RWPE2 (cell line): ENCODE data around the gene KLRD1.

Experiments used
- ATAC-seq: fragments of 200-7000 bp; cut with Tn5 transposase; 3 replicates; pipeline ENCODE4 v1.9.1; 2021; ENCODE audit warnings: low read depth
- DNase-seq: peaks from one replicate; pipeline ENCODE4 v3.0.0-alpha.2; 2020; ENCODE audit warnings: low spot score
- H3K27ac ChIP-seq: fragments of 450-650 bp; 2 replicates; pipeline ENCODE4 v1.5.1; 2017; ENCODE audit warnings: mild to moderate bottlenecking; ENCODE audit not compliant: poor library complexity, severe bottlenecking
- H3K27me3 ChIP-seq: fragments of 250-450 bp; sonication (Bioruptor Pico); 2 replicates; pipeline ENCODE4 v1.5.1; 2021; ENCODE audit warnings: mild to moderate bottlenecking, moderate library complexity; ENCODE audit not compliant: insufficient read depth, poor library complexity, severe bottlenecking
- H3K36me3 ChIP-seq: fragments of 250-450 bp; sonication (Bioruptor Pico); 2 replicates; pipeline ENCODE4 v1.5.1; 2020; ENCODE audit warnings: low read depth, mild to moderate bottlenecking, moderate library complexity
- H3K4me1 ChIP-seq: fragments of 250-450 bp; sonication (Bioruptor Pico); 2 replicates; pipeline ENCODE4 v1.5.1; 2021; ENCODE audit warnings: mild to moderate bottlenecking, moderate library complexity; ENCODE audit not compliant: insufficient read depth, poor library complexity, severe bottlenecking
- H3K4me3 ChIP-seq: fragments of 250-450 bp; sonication (Bioruptor Pico); 2 replicates; pipeline ENCODE4 v1.5.1; 2021; ENCODE audit warnings: mild to moderate bottlenecking, moderate library complexity; ENCODE audit not compliant: severe bottlenecking
- H3K9me3 ChIP-seq: fragments of 250-450 bp; sonication (Bioruptor Pico); 2 replicates; pipeline ENCODE4 v1.5.1; 2021; ENCODE audit warnings: mild to moderate bottlenecking, moderate library complexity; ENCODE audit not compliant: severe bottlenecking
- CTCF ChIP-seq: fragments of 450-650 bp; IDR thresholded peaks from one replicate; pipeline ENCODE4 v1.5.1; 2017; ENCODE audit warnings: mild to moderate bottlenecking, moderate library complexity; ENCODE audit not compliant: poor library complexity, severe bottlenecking

KLRD1 gene

DNA sequence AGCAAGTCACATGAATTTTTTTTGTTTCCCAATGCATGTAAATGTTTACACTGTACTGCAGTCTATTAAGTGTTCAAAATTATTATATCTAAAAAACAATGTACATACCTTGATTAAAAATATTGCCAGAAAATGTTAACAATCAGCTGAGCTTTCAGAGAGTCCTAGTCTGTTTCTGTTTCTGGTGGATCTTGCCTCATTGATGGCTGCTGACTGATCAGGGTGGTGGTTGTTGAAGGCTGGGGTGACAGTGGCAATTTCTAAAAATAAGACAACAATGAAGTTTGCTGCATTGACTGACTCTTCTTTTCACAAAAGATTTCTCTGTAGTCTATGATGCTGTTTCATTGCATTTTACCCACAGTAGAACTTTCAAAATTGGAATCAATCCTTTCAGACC lies 16.6 kb upstream of the KLRD1 start:
- ATAC-seq (no peak), DNase-seq (no peak)
- Histone ChIP-seq H3K27me3 (no peaks in the 10 kb centered on the region), H3K4me3 (no peak overlapping the region), H3K4me1 (no peaks in the 10 kb centered on the region), H3K27ac (no peak overlapping the region), H3K9me3 (no peaks in the 10 kb centered on the region), H3K36me3 (no peaks in the 10 kb centered on the region)
- no peak for TF ChIP-seq CTCF

DNA sequence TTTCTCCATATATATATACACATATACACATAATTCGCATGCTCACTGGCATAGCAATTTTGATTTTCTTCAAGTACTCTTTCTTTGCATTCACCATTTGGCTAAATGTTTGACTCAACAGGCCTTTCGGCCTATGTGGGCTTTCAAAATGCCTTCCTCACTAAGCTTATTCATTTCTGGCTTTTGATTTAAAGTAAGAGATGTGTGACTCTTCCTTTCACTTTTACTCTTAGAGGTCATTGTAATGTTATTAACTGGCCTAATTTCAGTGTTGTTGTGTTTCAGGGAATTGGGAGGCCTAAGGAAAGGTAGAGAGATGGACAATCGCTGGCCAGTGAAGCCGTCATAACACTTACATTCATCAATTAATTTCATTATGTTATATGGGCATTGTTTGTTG lies 14.5 kb upstream of the KLRD1 start:
- DNase-seq = no peak
- H3K4me1 ChIP-seq = no peaks in the 10 kb centered on the region
- H3K4me3 ChIP-seq = no peak overlapping the region
- H3K36me3 ChIP-seq = no peaks in the 10 kb centered on the region
- no peaks in the 10 kb centered on the region for H3K27me3 ChIP-seq
- TF ChIP-seq CTCF = no peak
- ATAC-seq = no peak
- no peak overlapping the region for H3K27ac ChIP-seq
- no peaks in the 10 kb centered on the region for H3K9me3 ChIP-seq

GRCh38 chr12:10293570-10294227 lies 14.0 kb upstream of the KLRD1 start:
- Histone ChIP-seq H3K4me1 (no peaks in the 10 kb centered on the region), H3K4me3 (no peak overlapping the region), H3K27ac (no peak overlapping the region), H3K9me3 (no peaks in the 10 kb centered on the region), H3K36me3 (no peaks in the 10 kb centered on the region), H3K27me3 (no peaks in the 10 kb centered on the region)
- DNase-seq (no peak), ATAC-seq (no peak)
- no peak for TF ChIP-seq CTCF

DNA sequence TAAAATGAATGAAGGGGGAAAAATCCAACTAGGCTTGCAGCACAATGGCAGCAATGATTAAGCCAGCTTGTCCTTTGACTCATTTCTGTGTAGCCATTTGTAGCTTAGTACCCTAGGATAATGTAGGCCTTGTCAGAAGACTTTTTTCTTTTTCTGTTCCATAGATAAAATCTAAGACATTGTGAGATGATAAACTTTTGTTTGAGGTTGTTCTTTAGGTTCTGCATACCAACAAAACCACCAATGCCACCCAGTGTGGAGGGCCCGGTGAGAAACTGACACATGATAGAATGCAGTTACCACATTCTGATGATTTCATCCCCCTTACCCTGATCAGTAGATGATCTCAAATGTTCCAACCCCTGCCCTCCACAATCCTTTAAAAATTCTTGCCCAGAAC lies 6.6 kb upstream of the KLRD1 start:
- no peak for TF ChIP-seq CTCF
- Histone ChIP-seq H3K4me1 (no peaks in the 10 kb centered on the region), H3K9me3 (no peaks in the 10 kb centered on the region), H3K4me3 (no peak overlapping the region), H3K36me3 (no peaks in the 10 kb centered on the region), H3K27ac (no peak overlapping the region), H3K27me3 (no peaks in the 10 kb centered on the region)
- ATAC-seq (no peak), DNase-seq (no peak)

- no peaks in the 10 kb centered on the region for H3K4me1 ChIP-seq
- no peak overlapping the region for H3K4me3 ChIP-seq
- ATAC-seq = no peak
- H3K9me3 ChIP-seq = no peaks in the 10 kb centered on the region
- TF ChIP-seq CTCF = no peak
- DNase-seq = no peak
- H3K27ac ChIP-seq = no peak overlapping the region
- no peaks in the 10 kb centered on the region for H3K27me3 ChIP-seq
- H3K36me3 ChIP-seq = no peaks in the 10 kb centered on the region
These were observed 3.5 kb upstream of the KLRD1 start for GRCh38 chr12:10304161-10304574.
